Cerebellar nuclear complex (tissue), 1 donor: Measurements from ENCODE around the gene SDC4.

Experiments
- DNase-seq, 2 experiments: peaks; one replicate each; lab custom pipeline; 2025; lab: John Stamatoyannopoulos, UW

SDC4 gene

DNA sequence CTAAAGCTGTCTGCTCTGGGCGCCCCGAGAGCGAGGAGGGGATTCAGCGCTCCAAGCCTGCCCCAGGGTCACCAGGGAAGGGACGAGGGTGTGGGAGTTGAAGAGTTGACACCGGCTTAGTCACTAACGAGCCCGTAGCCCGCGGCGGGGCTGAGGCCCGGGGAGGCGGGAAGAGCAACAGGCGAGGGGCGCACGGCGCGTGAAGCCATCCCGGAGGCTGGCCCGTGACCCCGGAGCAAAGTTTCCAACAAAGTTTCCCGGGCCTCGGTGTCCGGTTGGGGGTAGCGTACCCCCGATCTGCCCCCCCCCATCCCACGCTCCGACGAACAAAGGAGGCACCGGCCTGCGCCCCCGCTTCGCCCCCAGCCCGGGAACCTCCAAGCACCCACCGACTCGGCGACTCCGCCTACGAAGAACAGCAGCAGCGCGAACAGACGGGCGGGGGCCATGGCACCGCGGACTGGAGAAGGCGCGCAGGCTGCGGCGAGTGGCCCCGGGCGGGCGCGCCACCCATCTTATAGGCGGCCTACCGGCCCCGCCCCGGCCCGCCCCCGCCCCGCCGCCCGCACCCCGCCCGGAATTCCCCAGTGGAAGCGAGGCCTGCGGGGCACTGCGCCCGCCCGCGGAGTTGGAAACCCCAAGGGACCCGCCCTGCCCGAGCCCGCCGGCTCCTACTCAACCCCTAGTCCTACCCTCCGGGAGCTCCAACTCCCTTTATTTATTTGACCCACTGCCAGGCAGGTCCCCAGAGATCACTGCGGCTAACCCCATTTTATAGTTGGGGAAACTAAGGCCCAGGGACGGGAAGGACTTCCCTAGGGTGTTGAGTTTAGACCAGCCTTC is at the start of gene SDC4:
Gene SDC4 (minus strand): TSS at position 489 of the 843 bp plus-strand sequence. CDS start 40 bp downstream, at position 449.
- DNase-seq: no peak

DNA sequence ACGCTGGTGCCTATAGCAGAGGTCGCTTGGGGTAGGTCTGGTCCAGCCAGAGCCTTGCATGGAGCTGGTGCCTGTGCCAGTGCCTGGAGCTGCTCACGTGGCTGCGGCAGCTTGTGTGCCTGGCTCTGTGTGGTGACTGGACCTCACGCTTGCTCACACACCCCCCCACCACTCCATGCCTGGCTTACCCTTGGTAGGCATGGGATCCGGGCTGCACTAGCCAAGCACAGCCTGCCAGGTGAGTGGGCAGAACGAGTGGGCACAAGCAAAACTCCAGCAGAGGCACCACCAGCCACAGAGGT is 46.8 kb upstream of the SDC4 start:
- no peak for DNase-seq

- DNase-seq: no peak
Observed at GRCh38 chr20:45394221-45395113, 46.2 kb upstream of the SDC4 start.

GRCh38 chr20:45392733-45393132 is 44.5 kb upstream of the SDC4 start:
- no peak for DNase-seq

- no peak for DNase-seq
Observed at GRCh38 chr20:45391559-45391958, 43.3 kb upstream of the SDC4 start.

- no peak for DNase-seq
Observed at GRCh38 chr20:45390931-45391330, 42.7 kb upstream of the SDC4 start.

- no peak for DNase-seq
Observed at GRCh38 chr20:45387274-45387673, 39.0 kb upstream of the SDC4 start.

- DNase-seq: no peak
Observed at GRCh38 chr20:45378191-45378590, 30.0 kb upstream of the SDC4 start, which contains the start of gene TP53TG5. Gene TP53TG5 (minus strand): TSS chr20:45378325. CDS start chr20:45378236, 89 bp downstream.

DNA sequence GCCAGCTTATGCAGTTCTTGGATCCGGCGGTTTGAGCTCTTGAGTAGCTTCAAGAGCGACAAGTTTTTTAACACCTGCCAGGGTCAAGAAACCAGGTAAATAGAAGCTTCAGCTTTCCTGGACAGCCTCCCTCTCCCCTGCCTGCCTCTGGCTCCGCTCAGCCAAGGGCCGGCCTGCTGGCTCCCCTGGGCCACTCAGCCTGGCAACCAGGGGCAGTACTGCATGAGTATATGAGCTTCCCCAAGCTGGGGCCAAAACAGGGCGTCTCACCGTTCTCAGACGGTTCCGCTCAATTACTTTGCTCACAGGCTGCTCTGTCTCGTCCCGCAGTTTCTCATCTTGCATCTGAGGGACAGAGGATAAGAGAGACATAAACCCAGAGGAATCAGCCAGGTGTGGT is 29.0 kb upstream of the SDC4 start:
- DNase-seq: no peak

- DNase-seq: no peak
Observed at GRCh38 chr20:45374966-45375365, 26.7 kb upstream of the SDC4 start.

- DNase-seq: no peak
Observed at GRCh38 chr20:45374101-45374467, 25.9 kb upstream of the SDC4 start.

DNA sequence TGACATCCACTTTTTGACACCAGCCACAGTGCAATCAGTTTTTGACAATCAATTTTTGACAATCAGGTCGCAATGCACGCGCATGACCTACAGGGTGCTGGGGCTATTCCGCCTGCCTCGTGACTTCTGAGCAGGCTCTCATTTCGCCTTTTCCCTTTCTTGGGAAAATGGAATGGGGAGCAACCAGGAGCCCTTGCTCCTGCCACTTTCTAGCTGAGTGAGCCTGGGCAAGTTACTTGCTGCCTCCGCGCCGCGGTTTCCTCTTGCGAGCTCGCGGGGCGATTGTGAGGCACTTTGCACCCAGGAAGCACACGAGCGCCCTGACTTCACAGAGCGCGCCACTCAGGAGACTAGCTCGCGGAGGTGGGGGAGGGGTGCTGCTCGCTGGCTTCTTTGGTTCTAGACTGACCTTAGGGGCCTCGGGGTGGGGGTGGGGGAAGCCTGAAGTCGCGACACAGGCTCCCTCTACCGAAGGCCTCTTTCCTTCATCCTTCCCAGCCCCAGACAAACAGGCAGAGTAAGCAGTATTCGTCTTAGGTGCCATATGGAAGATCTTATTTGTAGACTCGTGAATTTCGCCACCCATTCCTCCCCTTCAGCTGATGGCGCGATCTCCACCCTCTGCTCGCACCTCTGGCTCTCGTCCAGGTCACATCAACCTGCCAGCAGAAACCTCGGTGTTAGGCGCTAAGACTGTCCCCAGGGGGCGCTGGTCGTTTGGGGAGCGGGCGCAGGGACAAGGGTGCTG is 25.3 kb upstream of the SDC4 start:
- peak in 1 of 2 experiments; percentile 77 for DNase-seq

DNA sequence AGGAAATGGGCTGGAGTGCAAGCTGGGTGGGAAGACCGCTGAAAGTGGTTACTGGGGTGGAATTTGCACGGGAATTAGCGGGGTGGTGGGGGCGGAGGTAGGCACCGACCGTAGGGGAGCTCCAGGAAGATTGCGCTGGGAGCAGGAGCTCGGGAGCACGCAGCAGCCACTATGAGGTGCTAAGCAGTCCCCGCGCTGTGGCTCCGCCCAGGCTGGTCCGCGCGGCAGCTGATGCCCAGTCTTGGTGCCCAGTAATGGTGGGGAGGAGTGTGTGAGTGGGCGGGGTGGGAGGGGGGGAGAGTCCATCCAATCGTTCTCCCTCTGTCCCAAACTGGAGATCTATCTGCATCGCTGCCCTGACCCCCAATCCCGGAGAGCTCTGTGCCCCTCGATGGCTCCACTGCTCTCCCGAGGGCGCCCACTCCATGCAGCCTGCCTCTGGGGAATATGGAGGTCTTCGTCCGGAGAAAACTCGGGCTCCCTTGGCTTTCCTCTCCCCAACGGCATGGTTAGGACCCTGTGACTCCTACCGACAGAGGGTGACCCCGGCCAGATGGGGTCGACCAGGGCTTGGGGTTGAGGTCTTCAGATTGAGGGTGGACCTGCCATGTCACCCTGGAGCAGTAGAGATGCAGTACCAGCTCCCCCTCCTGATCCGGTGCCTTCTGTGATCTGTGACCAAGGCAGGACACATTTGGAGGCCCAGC is 24.6 kb upstream of the SDC4 start:
- DNase-seq: no peak

- DNase-seq: no peak
Observed at GRCh38 chr20:45372241-45372640, 24.0 kb upstream of the SDC4 start.

DNA sequence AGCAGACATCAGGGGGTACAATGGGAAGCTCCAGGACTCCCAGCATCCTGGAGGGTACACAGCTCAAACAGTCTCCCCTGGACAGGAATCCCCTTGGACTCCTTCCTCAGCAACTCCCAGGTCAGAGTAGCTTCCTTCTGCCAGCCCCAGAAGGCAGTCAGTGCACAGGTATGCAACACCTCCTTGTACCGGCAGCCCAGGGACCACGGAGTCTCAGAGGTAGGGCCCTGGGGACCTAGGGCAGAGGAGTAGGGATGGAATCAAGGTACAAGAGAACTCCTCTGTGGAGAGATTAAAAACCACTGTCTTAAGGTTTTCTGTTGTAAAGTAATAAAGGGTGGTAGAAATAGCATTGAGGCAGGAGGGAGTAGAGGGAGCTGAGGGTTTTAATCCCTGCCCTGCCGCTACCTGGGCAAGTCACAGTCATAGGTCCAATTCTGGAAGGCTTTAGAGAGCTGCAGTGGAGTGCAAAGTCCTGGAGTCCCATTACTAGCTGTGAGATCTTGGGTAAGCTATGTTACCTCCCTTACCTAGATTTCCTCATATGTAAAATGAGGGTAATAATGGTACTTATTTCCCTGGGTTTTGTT is 22.4 kb upstream of the SDC4 start:
- no peak for DNase-seq

- DNase-seq: no peak
Observed at GRCh38 chr20:45368221-45368980, 20.2 kb upstream of the SDC4 start.

- no peak for DNase-seq
Observed at GRCh38 chr20:45367126-45367525, 18.9 kb upstream of the SDC4 start.

- no peak for DNase-seq
Observed at GRCh38 chr20:45366631-45367030, 18.4 kb upstream of the SDC4 start.

- no peak for DNase-seq
Observed at GRCh38 chr20:45366192-45366591, 18.0 kb upstream of the SDC4 start.

DNA sequence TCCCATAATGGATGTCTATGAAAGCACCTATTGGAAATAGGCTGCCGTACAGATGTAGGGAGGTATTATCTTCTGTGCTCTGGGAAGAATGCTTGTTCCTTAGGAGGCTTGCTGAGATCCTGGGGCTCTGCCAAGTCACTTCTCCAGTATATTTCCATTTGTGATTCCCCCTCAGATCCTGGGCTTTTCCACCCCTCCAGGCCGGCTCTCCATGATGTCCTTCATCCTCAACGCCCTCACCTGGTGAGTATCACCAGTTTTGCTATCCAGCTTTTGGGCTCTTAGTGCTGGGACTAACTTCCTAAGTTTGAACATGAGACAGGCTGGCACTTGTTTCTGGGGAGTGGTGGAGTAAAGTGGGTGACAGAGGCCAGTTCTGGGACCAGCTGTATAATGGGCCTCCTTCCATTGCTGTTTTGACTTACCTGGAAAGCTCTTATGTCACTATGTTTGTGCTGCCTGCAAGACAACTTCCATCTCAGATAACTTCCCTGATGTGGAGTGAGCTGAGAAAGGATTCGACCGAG is 17.3 kb upstream of the SDC4 start:
- DNase-seq: no peak
